Endometrial microvascular endothelial cells (primary cell): ENCODE measurements around the gene FLRT3. TPM values are rescaled to one million over a fixed set of nuclear protein-coding genes. Genes with fewer than 3 reads are reported as not detected.

Experiments
- in situ Hi-C: cut with HindIII; loops from 2 replicates; pipeline ENCODE4 v1.10.0; 2017; ENCODE audit warnings: low sequenced_read_pairs, low pct_unique_long_range_greater_than_20kb; ENCODE audit errors: inconsistent ontology term
- total RNA-seq: library from RNA; depleted of rRNA; stranded (reverse); fragments of >200 nt; gene quantifications from one replicate; pipeline ENCODE4 v1.2.3, GENCODE V29; 2015; ENCODE audit errors: inconsistent ontology term

The FLRT3 gene
- 0.19 TPM for total RNA-seq

DNA sequence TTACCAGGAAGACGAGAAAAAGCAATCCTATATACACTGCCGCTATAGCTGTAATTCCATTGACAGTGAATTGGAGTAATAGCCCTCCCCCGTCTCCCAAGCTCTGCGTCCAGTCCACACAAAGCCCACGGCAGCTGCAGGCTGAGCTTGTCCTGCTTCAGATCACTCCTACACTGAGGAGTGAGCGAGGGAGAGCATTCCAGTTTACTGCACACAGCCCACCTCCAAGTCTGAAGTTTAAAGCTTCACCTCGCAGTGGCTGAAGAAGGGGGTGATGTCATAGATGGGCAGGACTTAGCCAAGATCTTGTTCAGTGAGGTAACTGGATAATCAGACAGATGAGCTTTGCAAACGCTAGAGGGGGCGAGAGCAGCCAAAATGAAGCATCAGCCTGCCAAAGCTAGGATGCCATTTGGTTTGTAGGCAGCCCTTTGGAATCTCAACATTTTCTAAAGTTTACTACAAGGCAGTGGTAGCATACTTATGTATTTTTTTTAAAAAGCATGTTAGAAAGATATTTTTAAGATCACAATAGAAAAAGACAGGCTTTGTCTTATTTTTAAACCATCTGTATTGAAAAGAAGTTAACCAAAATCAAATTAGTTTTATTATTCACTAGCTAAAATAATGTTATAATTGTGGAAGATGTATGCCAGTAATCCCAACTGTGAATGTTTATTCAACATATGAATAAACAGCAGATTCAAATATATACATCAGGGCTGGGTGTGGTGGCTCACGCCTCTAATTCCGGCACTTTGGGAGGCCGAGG is at the start of gene FLRT3:
Gene FLRT3, minus strand, starts transcription at position 213 of the 772 bp plus-strand sequence. CDS start 10,106 bp downstream, outside the sequence.
- in situ Hi-C loops = no loop called here

DNA sequence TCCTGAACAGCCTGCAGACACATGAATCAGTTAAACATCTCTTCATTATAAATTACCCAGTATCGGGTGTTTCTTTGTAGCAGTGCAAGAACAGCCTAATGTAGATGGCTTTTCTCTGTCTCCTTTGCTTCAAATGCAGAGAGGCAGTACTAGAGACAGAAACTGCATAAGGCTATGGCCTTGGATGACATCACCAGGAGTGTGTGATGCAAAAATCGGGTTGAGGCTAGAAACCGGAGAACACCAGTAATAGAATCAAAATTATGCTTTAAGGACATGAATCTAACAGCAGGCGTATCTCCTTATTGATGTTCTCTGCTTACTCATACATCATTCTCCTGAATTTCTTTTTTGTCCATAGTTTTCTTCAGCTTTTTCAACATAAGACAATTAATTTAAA is 49.3 kb upstream of the FLRT3 start:
- in situ Hi-C loops = no loop called here

DNA sequence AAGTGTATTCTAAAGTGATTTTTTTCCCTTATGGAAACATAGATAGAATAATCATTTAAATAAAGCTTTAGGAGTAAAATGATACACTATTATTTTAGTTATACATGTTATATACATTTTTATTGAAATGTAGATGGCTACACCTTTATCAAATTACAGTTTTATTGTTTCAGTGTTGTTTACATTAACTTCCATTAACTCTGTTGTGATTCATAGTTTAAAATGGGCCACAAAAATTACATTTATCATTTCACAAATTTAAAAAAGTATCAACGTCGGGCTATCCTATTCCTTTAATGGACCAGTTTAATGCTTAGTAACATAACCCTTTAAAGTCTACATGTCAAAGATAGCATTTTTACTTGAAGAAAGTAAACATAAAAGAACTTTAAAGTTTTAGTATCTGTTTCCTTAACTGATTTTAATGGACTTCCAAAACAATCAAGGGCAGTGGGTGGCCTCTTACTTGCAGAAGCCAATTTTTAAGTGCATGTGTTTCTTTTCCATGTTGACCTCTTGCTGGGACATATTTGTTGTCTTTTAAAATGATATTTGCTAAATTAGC is 47.8 kb upstream of the FLRT3 start:
- in situ Hi-C loops = no loop called here

DNA sequence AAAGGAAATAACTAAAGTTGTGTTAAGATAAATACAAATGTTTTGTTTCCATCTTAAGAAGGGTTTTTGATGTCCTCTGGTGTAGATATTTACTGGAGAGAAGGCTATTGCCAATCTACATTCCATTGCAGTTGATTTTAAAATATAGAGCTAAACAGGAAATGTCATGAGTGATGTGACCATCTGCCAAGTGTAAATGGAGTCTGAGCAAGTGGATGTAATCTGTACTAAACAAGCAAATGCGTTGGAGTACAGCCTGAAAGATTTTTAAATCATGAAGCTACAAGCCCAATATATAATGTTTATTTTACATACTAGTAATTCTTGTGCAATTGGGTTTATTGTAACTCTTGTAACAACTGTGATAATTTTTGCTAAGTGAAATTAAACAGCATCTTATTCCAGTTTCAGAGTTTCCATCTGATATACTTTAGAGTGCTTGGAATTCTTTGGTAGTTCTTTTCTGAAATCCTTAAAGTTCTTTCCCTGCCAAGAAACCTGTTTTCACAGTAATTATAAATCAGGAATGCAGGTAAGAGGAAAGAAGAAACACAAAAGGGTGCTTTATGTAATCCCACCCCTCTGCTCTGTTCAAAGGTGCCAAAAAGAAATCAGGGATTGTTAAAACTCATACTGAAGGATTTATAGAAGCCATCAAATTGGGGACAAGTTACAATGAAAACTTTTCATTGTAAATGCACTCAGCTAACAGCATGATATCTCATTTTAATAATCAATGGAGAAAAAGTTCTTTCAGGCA is 47.2 kb upstream of the FLRT3 start:
- in situ Hi-C loops = no loop called here

DNA sequence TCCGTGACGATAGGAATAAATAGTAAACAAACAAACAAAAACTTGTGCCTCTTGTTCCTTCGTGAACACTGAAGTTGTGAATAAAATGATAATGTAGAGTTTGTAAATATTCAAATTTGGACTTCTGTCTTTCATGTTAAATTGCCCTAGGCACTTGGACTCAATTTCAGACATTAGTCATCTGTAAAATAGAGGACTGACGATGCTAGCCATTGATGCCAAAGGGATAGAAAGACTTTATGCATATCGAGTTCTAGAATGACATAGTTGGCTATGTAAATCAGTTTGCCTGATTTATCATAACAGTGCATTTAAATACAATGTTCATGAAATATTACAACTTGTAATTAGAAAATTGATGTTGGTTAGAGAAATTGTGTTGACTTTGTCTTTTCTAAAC is 45.9 kb upstream of the FLRT3 start:
- in situ Hi-C loops = no loop called here

DNA sequence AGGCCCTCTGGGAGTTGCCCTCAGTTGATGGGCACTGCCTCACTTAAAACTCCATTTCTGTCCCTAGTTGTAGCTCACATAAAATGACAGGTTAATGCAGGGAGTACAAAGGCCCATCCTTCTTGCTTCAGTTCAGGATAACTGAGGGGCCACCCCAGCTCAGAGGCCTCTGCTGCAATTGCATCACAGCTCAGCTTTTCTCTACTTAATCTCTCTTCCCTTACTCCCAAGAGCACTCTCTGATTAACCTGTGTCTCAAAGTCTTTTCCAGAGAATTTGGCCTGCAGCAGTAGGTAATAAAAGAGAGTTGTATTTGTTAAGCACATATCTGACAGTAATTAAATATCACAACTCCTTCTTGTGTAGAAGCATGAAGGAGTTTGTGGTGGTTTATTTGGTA is 40.9 kb upstream of the FLRT3 start:
- in situ Hi-C loops = no loop called here

DNA sequence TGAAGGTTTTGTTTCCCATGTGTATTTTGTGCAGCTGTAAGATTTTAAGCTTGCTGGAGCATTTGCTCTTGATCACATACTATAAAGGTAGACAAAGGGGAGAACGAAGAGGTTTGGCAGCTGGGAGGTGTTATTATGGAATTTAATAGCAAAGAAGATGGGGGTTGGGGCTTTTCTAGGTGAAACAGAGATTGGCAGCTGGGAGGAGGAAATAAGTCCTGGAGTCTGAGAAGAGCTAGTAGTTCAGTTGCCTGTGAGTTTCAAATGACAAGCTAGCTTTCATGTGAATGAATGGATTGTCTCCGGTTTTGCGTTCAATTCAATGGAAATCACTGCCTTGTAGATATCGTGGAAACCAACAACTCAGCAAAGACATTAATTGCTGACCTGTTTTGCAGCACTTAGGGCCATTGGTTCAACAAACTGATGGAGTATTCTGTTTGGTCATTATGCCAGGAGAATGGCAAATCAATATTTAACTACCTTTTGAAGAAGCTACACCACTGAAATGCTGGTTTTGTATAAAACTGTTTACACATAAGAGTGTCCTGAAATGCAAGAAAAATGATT is 38.1 kb upstream of the FLRT3 start:
- in situ Hi-C loops = no loop called here

DNA sequence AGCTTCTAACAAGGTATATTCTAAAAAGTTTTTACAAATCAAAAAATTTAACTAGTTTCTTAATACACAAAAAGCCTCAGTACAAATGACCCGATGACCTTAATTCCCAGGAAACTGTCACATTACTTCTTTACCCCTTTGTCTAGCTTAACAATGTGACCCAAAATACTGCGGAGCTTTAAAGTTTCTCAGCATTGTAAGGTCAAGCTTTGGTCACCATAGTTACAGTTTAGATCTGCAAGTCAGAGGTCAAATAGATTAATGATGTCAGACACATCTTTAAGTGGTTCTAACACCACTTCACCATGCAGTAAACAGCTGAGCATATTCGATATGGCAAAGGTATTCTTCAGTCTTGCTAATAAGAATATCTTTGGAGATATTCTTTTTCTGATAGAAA is 36.8 kb upstream of the FLRT3 start:
- in situ Hi-C loops = no loop called here

DNA sequence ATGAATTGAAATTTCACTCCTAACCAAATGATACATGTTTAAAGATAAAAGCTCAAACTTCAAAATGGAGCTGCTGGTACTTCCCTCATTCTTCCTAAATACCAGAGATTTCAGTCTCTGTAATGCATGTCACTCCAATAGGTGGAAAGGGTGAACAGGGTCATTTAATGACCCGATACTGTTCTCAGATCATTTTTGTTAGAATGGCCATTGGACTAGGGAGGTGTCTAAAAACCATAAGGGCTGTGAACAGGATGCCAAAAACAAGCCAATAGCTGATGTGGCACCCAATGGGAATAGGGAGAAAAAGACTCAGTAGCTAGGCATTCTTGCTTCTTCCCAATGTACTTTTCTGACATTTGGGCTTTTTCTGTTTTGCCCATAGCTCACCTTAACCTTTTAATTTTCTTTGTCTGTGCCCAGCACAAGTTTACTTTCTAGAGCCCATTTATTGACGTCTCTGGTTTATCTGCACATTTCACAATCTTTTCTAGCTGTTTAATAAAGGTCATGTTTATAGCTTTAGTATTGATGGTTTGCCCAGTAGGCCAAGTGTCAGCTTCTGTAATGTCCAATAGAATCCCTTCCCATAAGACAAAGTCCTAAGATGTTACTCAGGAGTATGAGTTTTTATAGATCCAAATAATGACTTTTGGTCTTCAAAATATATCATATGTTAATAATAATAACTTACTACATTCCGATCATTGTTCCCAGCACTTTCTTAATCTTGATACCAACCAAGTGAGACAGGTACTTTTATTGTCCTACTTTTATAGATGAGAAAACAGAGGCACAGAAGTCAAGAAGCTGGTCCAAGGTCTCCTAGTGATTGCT is 24.3 kb upstream of the FLRT3 start:
- in situ Hi-C loops = no loop called here

DNA sequence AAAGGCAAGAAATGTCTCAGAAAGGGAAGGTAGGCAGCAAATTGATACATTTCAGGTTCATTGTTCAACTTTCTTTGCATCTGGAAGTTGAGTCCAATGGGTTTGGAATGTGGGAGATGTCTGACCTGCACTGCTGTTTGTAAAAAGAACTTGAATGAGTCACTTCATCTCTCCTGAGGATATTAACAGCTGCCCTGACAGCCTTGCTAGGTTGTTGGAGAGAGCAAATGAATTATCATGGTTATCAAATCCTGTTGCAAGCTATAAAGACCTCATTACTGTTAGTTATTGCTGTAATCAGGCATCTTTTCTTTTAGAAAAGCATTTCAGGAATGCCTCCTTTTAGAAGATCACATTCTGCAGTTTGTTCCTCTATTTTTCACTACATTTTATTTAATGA is 23.0 kb upstream of the FLRT3 start:
- in situ Hi-C loops = no loop called here

DNA sequence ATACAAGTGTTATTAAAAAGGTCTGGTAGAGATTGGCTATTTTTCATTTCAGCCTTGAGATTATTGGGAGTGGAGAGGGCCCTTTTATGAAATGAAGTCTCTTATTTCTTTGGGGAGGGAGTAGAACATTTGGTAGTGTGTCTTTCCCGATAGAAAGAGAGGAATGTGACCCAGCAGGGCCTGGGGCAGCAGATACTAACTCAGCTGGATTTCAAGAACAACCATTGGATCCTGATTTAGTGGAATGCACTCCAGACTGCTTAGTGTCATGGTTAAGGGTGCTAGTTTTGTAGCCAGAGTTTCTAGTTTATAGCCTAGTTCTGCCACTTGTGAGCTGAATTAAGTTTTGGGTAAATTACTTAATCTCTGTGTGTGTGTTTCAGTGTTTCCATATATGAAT is 18.4 kb upstream of the FLRT3 start:
- in situ Hi-C loops = no loop called here

DNA sequence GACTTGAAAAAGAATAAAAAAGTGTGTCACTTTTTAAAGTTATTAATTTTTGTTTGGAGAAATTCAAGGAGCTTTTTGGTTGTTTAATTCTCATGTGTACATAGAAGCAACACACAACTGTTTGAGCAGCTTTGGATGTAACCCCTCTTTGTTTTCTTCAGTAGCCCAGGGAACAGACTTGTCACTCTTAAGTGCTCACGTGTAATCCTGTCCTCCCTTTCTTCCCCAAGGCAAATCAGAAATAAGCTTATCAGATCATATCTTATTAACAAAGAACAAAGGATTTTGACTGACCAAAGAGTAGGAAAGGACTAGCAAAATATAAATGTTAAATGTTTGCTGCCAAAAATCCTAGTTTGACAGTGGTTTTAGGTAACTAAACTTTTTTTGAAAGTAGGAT is 7.3 kb upstream of the FLRT3 start:
- in situ Hi-C loops = no loop called here

DNA sequence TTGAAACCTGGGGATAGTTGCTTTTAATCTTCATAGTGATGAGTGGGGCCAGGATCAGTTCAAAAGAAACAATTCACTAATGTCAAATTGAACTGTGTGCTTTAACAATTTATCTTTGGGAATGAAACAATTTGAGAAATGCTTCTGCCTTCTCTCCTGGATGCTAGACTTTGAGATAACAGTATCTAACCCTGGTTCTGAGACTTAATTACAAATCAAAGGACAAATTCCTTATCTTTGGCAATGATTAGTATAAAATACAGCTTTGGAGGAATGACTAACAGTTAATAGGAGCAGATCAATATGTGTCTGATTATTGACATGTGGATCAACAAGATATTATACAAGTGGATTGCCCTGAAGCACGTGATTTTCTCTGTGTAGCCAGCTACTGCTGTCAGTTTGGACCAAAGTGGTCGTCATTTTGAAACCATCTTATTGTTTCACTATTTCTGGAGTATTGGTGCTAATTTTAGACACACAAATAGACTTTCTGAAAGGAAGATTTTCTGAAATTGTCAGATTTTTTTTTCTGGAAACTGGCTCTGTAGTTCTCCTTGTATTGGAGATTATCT is 6.2 kb upstream of the FLRT3 start:
- in situ Hi-C loops = no loop called here

DNA sequence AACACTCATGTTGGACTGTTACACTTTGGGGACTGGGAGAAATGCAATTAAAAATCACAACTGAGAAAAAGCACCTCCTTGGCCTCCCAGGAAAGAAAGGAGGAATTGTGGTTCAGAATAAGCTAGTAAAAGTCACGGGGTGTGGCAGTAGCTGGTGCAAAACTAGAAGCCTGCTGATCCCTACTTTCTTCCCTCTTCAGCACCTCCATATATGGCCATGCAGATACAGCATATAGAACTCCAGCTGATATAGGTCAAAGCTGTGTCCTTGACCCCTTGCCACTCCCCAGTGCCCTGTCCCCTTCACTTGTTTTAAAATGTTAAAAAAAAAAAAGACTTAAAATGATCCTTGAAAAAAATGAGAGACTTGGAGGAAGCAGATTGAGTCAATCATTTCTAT is 5.5 kb upstream of the FLRT3 start:
- in situ Hi-C loops = no loop called here

DNA sequence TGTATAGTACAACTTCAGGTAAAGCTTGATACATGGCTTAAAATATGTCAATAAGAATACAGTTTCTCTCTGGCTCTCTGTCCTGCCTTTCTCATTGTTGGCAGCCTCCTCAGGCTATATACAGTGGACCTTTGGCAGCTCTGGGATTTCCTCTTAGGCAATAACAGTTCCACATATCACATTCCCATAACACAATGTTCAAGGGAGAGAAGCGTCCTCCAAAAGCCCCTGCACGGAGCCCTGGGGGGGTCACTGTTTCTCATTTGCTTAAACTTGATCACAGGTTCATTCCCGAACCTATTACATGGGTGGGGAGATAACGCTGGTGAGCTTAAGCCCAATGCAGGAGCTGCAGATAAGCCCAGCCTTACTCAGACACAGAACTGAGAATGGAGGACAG is 4.4 kb upstream of the FLRT3 start:
- in situ Hi-C loops = no loop called here

DNA sequence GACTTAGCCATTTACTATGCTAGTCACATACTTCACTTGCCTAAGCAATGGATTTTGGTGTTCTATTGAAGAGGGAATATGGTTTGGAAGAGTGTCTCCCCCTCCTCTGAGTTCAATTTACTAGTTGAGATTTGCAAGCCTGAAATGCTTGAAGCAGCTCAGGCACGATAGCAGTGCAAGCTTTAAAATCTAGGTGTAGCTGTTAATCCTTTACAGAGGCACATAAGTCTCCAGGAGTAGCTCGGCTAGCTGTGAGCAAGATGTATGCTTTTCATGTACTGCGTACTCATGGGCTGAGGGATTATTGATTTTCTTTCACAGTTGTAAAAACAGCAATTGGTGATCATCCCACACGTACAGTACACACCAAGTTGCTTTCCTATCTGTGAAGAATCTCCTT is 726 bp downstream of the FLRT3 start:
- in situ Hi-C loops = no loop called here

DNA sequence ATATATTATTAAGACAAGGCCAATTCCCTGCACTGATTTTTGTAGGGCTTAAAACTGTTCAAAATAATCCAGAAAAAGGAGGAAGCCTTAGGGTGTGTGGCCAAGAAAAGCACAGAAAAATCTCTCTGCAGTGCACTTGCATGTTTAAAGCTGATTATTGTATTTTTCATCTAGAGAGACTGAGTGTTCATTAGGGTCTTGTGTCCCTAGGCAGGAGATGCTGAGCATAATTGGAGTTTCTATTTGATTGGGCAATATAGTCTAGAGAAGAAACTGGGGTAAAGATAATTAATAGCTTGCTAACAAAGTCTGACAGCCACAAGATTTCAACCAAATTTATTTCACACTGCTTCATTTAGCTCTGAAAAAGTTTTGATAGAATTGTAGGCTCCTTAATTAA is 2.4 kb downstream of the FLRT3 start:
- in situ Hi-C loops = no loop called here

DNA sequence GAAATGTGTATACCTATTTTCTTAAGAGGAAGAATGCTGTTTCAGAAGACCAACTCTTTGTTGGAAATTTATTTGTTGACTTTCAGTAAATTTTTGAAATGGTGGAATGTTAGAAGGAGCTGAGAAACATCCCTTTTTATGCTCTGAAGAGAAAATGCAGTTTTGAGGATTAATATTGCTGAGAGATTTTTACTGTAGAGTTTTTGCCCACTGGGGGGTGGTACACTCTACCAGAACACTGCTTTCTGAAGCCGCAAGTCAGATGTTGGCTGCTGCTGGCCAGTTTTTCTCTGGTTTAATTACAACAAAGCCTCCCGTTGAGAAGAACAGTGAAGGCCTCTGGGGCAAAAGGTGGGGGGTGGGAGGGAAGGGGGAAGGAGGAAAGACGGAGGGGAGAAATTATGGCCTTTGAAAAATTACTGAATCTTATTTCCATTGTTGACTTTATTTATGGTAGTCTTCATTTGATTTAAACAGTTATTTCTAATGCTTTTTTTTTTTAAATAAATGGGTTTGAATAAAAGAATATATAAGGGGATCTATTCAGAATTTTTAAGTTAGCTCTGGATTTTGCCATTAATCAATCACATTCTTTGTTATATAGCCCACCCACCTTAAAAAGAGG is 3.0 kb downstream of the FLRT3 start:
- in situ Hi-C loops = no loop called here
